SKM-1 treated with dmso at 0.1 percent for 144 hours (cell line): ENCODE measurements around the gene TTLL1.
"Not testable (repeated sequence)": the region's sequence is repeated elsewhere in the genome, so short reads cannot be mapped to it uniquely, and the experiment has no call there.

Source experiments
- DNase-seq: peaks from one replicate; lab custom pipeline; 2025; ENCODE audit not compliant: unreplicated experiment; lab: John Stamatoyannopoulos, UW

TTLL1 gene

DNA sequence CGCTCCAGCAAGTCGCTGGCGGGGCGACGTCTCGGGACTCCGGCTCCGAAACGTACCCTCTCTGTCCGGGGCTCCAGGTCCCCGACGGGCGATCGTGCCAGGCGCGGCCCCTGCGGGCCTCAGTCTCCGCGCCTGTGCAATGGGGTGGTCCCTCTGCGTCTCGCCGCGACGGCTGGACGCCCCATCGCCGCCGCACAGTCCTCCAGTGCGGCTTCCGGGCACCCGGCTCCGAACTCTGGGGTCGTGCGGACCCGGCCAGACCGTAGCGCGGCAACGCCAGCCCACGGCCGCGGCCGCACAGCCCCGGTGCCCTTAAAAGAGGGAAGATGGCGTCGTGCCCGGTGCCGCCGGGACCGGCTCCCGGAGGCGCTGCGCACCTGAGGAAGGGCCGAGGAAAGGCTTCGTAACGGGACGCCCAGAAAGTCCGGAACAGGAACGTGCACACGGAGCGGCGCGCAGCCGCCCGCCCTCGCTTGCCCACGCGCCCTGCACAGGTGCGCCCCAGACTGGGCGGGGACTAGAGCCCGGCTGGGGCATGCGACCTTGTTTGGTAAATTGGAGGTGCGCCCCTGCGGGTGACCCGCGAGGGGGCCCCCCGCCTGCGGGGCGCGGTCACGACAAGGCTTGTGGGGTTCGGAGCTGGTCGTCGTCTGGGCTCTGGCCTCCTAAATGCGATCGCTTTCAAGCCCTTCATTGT lies 21.9 kb upstream of the TTLL1 start:
- DNase-seq, result peak; percentile 24

DNA sequence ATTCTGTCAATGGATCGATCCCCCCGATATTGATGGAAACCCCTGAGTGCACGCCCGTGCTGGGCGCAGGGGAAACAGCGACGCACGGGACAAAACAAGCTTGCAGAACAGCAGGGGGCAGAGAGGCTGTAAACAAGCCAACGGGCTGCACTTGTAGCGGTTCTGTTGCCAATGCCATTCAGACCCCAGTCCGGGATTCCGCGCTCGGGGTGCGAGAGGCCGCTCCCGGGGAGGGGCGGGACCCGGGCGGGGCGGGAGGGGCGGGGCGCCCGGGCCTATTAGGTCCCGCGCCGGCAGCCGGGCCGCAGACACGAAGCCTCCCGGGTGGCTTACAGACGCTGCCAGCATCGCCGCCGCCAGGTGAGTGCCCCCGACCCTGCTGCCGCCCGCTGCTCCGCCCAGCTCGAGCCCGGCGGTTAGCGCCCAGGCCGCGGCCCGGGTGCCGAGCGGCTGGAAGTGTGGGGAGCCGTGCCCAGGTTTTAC lies 21.3 kb upstream of the TTLL1 start, which contains the start of gene BIK:
BIK (plus strand) TSS at position 307 of the 483 bp plus-strand sequence. CDS start 13,273 bp downstream, outside the sequence.
- DNase-seq, result peak; percentile 24

DNA sequence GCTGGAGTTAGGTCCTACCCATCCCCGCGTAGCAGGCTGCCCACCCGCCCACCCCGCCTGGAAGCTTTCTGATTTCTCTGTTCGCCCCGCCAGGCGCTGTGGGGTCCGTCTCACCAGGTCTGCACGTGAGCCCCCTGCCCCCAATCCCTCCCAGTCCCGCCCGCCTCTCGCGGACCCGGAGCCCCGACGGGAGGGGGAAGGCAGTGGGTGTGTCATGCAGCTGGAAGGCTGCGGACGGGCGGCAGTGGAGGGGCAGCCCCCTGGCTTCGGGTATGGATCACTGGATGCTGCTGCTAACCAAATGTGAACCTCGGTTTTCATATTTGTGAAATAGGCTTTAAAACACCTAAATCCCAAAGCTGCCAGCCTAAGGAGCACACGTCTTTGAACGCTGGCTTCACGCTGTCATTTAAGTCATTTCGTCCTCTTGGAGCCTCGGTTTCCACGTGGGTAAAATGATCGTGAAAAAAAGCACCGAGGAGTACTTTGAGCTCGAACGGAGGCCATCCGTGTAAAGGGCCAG lies 20.8 kb upstream of the TTLL1 start:
- peak; percentile 99 for DNase-seq

DNA sequence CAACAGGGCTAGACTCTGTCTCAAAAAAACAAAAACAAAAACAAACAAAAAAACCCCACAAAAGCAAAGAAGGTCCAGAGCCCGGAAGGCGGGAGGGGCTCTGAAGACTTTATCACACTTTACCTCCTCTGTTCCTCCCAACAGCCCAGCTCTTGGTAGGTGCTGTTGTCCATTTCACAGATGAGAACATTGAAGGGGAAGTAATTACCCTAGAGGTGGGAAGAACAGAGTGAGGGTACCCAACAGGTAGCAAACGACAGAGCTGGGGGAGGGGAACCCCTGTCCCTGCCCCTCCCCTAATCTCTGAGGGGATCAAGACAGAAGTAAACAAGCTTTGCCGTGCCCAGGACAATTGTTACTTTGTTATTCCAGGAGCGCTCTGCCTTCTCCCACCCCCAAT lies 20.3 kb upstream of the TTLL1 start:
- DNase-seq, result no peak

DNA sequence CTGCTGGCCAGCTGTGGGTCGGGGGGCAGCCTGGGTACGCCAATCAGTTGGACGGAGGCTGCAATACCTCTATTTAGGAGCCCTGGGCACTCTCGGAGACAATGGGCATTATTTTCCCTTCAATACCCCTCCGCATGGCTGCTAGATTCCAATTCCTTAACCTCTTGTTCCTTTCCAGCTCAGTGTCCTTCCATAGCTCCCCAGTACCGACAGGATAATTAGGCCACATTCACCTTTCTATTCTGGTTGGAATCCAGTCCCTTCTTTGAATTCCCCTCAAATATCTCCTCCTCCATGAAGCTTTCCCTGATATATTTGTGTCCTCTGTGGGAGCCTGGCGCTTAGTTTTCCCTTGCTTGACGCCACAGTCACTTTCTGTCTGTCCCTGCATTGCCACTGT lies 17.1 kb upstream of the TTLL1 start:
- DNase-seq, result no peak

DNA sequence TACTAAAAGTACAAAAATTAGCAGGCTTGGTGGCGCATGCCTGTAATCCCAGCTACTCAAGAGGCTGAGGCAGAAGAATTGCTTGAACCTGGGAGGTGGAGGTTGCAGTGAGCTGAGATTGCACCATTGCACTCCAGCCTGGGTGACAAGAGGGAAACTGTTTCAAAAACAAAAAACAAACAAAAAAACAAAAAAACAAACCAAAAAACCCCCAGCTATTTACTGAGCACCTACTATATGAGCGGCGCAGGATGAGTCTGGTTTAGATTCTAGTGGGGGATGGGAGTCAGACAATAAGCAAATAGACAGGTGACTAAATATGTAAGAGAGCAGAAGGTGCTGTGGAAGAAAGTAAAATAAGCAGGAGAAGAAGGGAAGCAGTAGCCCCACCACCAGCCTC lies 15.8 kb upstream of the TTLL1 start:
- not testable (repeated sequence) for DNase-seq

DNA sequence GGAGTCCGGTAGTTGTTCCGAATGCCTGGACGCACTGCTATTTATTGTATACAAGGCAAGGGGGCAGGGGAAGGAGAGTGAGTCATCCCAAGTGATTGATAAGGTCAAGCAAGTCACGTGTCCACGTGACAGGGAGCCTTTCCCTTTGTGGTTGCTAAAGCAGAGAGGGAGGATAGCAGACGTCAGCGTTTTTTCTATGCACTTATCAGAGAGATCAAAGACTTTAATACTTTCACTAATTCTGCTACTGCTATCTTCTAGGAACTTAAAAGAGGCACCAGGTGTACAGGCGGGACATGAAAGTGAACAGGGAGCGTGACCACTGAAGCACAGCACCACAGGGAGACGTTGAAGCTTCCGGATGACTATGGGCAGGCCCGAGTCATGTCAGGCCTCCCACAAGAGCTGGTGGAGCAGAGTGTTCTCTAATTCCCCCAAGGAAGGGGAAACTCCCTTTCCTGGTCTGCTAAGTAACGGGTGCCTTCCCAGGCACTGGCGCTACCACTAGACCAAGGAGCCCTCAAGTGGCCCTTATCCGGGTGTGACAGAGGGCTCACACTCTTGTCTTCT lies 14.9 kb upstream of the TTLL1 start:
- not testable (repeated sequence) for DNase-seq

DNA sequence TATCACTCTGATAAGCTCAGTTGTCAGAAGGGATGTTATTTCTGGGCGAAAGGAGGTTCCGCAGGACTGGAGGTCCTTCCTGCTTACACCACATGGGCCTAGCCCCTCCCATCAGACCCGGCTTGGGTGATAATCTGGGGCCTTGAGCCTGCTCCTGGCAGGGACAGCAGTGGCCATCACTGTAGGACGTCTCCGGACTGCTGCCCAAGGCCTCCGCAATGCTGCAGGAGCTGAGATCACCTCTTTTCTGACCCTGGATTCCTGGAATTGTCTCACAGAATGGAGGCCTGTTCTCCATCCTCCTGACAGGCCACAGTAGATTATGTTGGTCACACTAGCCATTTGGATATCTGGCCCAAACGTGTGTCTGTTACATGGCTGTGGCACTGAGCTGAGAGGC lies 12.1 kb upstream of the TTLL1 start:
- DNase-seq, result no peak

DNA sequence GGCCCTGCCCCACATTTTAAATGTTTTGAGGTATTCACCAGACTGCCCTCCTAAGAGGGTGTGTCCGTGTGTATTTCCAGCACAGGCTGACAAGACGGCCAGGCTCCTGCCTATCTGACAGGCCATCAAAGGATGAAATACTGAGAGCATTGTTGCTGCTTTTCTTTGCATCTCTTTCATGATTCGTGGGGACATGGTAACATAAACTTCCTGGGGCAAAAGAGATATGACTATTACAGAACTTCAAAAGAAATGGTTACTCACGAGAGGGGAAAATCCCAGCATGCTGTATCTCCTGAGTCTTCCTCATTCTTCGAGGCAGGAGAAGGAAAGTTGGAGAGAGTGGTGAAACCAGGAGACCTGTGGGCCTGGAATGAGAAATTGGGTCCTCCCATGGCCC lies 11.0 kb upstream of the TTLL1 start:
- no peak for DNase-seq

DNA sequence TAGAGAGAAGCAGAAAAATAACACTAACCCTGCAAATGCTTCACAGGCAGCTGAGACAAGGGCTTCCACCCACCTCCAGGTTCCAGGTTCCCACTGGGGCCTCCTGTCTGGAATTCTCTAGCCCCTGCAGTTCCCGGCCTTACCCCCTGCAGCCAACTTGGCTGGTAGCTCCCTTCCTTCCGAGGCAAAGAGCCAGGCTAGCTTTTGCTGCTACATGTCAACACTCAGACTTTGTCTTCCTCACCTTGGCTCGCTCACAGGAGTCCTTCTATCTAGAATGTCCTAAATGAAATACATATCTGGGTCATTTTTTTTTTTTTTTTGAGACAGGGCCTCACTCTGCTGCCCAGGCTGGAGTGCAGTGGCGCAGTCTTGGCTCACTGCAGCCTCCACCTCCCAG lies 9.9 kb upstream of the TTLL1 start:
- no peak for DNase-seq

DNA sequence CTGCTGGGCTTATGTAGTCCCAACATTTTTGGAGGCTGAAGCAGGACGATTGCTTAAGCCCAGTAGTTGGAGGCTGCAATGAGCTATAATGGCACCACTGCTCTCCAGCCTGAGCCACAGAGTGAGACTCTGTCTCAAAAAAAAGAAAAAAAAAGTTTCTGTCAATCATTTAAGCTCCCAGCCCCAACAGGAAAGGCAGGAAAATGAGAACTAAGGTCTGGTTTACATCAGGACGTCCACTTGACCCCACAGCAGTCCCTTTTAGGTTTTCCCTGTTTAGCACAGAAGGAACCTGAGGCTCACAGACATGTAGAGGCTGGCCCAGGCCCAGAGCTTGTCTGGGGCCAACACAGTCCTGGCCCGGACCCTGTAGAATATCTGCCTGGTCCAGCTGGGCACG lies 9.2 kb upstream of the TTLL1 start:
- DNase-seq, result no peak

DNA sequence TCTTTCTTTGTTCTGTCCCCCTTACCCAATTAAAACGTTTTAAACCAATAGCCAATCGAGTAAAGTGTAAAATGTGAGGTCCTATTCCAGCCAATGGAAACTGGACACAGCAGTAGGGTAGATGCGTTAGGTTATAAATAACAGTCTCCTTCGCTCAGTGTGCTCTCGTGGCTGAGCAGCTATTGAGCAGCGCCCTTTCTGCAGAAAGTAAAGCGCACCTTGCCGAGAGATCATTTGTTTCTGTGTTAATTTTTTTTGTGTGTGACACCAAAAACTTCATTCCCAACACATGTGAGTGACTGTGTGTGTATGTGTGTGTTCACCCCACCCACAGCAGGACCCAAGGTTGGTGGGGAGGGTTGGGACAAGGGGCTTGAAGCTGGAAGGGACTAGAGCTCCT lies 7.2 kb upstream of the TTLL1 start:
- DNase-seq, result no peak

DNA sequence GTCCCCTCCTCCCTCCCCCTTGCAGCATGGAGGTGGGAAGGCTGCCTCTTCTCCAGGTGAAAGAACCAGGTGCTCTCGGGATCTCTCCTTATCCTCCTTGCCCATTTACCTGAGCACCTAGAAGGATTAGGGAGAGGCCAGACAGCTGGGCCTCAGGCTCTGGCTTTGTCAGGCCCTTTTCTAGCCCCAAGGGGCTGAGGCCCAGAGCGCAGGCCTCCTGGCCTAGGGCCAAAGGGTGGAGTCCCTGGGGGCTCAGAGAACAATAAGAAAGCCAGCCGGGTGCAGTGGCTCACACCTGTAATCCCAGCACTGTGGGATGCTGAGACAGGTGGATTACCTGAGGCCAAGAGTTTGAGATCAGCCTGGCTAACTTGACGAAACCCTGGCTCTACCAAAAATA lies 5.4 kb upstream of the TTLL1 start:
- no peak for DNase-seq

DNA sequence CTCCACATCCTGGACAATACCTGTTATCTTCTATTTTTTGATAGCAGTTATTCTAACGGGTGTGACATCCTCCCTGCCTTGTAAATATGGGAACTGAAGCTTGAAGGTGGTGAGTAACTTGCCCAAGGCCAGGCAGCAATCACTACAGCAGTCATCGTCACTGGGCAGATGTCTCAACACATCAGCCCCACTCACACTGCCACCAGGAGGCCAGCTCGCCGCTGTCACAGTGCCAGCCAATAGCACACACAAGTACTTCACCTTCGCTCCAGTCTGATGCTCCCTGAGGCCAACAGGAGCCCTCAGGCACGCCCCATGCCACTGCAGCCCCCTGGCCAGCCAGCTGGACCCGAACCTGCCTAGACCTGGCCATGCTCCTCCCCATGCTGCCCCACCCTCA lies 4.9 kb upstream of the TTLL1 start:
- peak; percentile 78 for DNase-seq

DNA sequence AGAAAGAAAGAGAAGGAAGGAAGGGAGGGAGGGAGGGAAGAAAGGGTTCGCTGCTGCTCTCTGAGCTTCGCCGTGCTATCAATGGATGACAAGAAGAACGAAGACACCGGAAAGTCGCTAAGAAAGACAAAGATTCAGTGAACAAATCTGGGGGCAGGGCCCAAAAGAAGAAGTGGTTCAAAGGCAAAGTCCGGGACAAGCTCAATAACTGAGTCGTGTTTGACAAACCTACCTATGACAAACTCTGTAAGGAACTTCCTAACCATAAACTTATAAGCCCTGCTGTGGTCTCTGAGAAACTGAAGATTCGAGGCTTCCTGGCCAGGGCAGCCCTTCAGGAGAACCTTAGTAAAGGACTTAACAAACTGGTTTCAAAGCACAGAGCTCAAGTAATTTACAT lies 2.9 kb upstream of the TTLL1 start:
- peak; percentile 45 for DNase-seq

DNA sequence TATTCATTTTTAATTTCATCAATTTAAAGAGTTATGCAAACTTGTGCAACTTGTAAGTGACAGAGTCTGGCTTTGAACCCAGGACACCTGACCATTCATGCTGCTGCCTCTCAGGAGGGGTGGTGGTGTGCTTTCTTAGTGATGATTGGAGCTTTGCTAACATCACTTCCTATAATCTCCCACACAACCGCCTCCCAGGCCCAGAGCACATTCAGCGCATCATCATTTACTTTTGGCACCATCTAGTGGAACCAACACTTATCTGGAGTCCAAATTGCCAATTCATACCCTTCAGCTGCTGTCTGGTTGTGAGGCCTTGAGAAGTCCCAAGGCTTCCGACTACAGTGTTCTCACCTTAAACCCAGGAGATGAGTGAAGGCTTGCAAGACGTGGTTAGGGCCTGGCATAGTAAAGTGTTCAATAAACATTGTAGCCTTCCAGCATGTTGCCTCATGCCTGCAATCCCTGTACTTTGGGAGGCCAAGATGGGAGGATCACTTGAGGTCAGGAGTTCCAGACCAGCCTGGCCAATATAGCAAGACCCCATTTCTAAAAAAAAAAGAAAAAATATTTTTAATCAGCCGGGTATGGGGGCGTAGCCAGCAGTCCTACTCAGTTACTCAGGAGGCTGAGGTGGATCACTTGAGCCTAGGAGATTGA lies 1.1 kb upstream of the TTLL1 start:
- DNase-seq, result peak; percentile 79

DNA sequence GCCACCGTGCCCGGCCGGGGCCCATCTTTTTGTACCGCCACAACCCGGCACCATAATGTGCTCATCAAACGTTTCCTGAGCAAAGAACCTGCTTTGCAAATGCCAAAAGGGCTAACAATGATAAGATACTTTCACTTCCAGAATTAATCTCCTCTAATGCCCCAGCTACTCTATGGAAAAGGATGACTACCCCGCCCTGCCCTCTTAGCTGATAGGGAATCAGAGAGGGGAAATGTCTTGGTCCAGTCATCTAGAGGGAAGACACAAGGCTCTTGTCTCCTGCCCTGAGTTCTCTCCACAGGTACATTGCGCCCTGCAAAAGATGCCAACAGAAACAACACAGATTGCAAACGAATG lies 586 bp downstream of the TTLL1 start:
- DNase-seq, result no peak

DNA sequence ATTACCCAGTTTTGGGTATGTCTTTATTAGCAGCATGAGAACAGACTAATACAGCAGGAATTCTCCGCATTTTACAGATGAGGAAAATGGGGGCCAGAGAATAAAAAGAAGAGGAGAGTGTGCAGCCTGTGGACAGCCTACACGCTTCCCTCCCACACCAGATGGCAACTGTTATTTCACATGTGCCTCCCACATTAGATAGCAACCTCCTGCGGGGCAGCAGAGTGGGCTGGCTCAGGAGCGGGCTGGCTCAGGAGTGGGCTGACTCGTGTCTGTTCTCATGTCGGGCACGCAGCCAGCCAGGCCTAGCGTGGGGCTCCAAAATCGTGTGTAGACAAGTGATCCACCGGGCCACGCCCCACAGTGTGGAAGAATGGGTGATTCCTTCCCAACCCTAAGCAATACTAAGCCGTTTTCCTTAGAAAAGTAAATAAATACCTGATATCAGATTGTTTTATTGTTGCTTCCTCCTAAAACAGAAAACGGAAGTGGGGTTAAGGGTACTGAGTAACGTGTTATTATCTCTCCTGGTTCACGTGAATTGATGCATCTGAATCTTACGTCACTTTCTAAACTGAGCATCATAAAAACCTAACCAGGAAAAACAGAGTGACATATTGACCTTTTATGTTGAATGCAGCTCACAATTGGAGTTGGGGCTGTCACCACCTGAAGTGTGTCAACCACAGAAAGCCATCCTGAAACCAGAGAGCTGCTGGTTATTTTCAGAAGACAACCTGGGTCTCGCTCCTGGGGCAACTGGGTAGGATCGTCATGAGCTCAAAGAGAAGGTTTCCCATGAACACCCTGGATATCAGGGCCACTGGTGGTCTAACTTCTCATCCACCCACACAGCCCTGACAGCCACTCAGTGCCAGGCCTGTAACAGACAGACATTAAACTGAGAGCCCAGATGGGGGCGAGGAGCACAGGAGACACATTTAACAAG lies 3.3 kb downstream of the TTLL1 start:
- no peak for DNase-seq

DNA sequence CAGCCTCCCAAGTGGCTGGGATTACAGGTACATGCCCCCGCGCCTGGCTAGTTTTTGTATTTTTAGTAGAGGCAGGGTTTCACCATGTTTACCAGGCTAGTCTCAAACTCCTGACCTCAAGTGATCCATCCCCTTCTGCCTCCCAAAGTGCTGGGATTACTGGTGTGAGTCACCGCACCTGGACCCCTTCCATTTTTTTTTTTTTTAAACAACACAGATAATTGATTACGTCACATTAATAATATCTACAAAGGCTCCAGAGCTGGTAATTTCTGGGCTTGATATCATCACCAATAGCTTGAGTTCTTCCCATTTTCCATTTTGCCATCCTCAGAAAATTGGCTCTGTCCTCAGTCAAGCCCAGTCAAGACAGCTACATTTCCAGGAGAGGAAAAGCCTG lies 7.2 kb downstream of the TTLL1 start:
- DNase-seq, result no peak

DNA sequence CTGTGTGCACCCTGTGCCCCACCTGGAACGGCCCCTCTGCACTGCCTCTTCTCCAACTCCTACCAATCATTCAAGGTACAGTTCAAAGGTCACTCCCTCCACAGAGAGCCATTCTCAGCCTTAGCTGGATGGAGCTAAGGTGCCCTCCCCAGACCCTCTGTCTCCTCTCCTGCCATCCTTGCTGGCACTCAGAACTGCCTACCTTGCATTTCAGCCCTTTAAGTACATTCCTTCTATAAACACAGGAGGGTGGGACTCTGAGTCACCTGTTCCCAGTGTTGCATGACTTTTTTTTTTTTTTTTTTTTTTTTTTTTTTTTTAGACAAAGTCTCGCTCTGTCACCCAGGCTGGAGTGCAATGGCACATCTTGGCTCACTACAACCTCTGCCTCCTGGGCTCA lies 8.6 kb downstream of the TTLL1 start:
- DNase-seq, result no peak

DNA sequence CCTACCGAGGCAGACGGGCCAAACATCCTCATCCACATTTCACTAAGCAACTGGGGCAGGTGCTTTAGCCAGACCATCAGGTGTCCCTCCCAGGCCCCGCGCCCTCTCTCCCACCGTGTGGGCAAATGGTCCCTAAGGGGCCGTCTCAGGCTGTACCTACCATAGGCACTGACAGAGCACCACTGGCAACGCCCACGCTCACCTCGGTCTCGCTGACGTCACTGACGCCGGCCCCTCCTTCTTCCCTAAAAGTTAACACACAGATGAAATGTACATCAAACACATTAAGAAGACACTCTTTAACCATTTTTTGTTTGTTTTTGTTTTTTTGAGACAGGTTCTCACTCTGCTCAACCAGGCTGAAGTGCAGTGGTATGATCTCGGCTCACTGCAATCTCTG lies 9.4 kb downstream of the TTLL1 start:
- DNase-seq, result no peak
